HG03442 (cell line): Measurements from ENCODE around the gene MYO16.
"Not testable (repeated sequence)": the region's sequence is repeated elsewhere in the genome, so short reads cannot be mapped to it uniquely, and the experiment has no call there.

ENCODE experiments used
- ATAC-seq: cut with Tn5 transposase; IDR thresholded peaks from one replicate; pipeline ENCODE4 v1.9.1; 2021; ENCODE audit warnings: mild to moderate bottlenecking, moderate library complexity; ENCODE audit not compliant: unreplicated experiment

Gene MYO16

DNA sequence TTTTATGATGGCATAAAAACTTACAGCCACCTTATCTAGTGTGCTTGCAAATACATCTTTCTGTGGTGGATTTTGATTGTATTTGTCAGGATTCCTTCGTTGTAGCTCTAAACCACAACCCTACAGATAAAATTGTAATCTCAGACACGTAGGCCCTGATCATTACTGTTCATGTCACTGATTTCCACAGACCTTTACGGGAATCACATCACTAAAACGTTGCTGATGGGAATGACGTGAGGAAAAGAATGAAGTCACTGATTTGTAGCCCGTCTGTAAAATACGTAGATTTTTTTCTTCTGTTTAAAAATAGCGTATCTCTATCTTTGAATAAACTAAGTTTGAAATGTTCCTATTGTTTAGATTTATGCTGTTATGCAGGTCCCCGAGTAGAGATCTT lies 399.2 kb downstream of the MYO16 start:
- no peak for ATAC-seq

- no peak for ATAC-seq
Observed at GRCh38 chr13:109033090-109033489, 403.7 kb downstream of the MYO16 start.

DNA sequence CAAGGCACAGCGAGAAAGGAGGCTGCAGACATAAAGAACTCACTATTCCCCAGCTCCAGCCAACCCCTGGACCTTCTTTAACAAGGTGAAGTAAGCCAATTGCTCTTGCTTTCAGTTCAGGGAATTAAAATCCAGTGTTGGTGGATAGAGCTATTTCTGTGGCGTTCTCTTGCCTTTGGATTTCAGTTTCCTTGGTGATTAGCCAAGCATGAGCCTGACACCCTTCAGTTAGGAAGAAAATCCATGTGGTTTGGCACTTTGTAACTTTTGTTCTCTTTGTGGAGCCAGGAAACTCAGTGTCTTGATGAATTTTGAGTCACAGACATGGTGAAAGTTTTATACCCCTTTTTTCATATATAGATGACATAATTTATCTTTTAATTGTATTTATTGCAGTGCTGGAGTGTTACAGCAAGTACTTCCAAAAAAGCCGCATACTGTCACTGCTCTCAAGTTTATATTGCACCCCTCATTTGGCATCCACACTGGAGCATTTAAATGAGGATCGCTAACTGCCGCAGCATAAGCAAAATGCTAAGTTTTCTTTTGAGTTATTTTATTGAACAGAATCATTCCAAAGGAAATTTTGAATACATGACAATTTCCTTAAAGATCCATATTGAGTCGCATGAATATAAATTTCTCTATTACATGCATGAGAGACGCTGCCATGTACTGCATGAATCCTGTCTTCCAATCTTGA lies 406.8 kb downstream of the MYO16 start:
- no peak for ATAC-seq

DNA sequence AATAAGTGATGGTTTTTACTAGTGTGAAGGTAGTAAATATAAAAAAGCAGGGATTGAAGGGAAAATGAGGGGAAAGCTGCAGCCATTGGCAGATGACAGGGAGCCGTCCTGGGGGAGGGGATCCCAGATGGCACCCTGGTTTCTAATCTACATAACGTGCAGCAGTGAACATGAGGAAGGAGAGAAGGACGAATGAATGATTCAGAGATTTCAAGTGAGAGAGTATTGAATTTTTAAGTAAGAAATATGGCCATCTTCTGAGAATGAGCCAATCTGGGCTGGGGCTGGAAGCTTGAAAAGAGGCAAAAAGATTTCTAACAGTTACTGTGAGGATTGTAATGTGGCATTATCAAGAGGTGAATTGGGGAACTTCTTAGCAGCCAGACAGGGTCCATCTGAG lies 414.2 kb downstream of the MYO16 start:
- no peak for ATAC-seq

DNA sequence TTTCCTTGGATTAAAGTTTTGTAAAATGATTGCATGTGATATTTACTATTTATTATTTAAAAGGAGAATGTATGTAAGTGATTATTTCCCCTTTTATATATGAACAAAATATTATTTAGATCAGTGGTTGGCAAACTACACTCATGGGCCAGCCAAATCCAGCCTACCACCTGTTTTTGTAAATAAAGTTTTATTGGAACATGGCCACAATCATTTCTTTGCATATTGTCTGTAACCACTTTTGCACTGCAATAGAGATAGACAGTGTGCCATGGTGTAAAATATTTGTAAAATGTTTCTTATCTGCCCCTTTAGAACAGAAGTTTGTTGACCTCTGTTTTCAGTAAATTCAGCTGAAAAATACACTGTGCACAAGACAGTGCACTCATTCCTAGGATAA lies 426.4 kb downstream of the MYO16 start:
- no peak for ATAC-seq

GRCh38 chr13:109058087-109058486 lies 428.7 kb downstream of the MYO16 start:
- ATAC-seq = no peak

- no peak for ATAC-seq
Observed at GRCh38 chr13:109072505-109072904, 443.1 kb downstream of the MYO16 start.

- ATAC-seq = no peak
Observed at GRCh38 chr13:109074436-109074835, 445.0 kb downstream of the MYO16 start.

GRCh38 chr13:109074853-109075252 lies 445.4 kb downstream of the MYO16 start:
- ATAC-seq = no peak

GRCh38 chr13:109087916-109088623 lies 458.7 kb downstream of the MYO16 start:
- ATAC-seq = no peak

GRCh38 chr13:109088624-109088917 lies 459.2 kb downstream of the MYO16 start:
- no peak for ATAC-seq

DNA sequence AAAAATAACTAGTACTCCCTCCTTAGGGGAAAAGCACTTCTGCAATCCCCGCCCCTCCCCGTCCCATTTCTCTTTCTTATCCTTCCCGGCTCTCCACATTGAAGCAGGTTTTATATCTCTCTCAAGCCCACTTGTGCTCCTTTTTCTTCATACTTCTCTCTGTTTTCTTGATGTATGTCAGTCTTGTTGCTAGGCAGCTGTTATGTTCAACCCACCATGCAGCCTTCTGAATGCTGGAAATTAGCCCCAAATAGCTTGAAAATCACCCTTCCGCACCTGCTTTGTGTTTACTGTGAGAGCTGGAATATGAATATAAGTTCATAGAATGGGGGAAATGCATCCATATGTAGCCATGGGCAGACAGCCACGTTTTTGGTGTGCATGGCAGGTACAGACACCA lies 461.4 kb downstream of the MYO16 start:
- no peak for ATAC-seq

GRCh38 chr13:109091249-109091648 lies 461.8 kb downstream of the MYO16 start:
- ATAC-seq = no peak

GRCh38 chr13:109092186-109092585 lies 462.8 kb downstream of the MYO16 start:
- not testable (repeated sequence) for ATAC-seq

- no peak for ATAC-seq
Observed at GRCh38 chr13:109093998-109094397, 464.6 kb downstream of the MYO16 start.

GRCh38 chr13:109095126-109095525 lies 465.7 kb downstream of the MYO16 start:
- ATAC-seq = no peak

- no peak for ATAC-seq
Observed at GRCh38 chr13:109096101-109096500, 466.7 kb downstream of the MYO16 start.

DNA sequence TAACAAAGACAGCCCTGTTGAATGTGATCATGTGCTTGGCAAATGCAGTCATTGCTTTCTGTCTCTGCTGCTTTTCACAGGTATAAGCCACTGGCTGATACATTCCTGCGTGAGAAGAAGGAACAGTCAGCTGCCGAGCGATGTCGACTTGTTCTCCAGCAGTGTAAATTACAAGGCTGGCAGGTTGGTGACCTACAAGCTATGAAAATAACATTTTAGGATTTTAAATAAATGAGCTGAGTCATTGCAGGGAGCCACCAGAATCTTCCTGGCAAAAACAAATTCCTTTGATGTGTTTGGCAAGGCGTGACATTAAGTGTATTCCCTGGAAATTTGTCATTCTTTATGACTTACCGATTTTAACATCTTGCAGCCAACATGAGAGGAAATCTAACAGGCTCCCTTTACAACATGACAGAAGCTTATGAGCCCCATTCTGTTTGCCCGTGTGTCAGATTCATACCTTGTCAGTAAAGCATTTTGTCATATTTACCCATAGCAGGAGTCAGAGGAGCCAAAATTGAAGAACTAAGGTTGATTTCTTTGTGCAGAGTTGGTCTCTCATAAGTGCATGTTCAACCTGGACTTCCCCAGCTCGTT lies 471.4 kb downstream of the MYO16 start:
- ATAC-seq = peak; percentile 45

DNA sequence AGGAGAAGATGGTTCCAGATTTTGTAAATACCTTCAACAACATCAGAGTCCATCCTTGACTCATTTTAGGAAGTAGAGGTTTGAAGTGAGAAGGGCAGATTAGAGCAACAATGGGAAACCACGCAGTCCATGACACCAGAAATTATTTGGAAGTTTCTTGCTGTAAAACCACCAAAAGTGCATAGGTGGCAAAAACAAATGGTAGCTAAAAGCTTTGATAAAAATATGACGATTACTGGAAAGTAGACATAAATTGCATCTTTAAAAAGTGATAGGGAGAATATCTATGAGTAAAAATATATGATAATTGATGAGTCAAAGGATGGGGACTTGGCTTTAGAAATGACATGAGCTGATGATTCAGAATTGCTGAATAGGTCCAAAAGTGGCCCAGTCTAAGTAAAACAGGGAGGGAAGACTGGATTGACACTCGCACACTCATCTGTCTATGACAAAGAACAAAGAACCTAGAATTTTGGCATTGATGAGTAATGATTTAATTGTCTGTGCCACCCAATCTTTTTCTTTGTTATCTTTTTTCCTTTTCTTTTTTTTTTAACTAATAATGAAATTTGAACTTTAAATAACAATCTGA lies 472.2 kb downstream of the MYO16 start:
- ATAC-seq = peak; percentile 15

- ATAC-seq = no peak
Observed at GRCh38 chr13:109105899-109106298, 476.5 kb downstream of the MYO16 start.

- ATAC-seq = no peak
Observed at GRCh38 chr13:109110159-109110558, 480.7 kb downstream of the MYO16 start.

DNA sequence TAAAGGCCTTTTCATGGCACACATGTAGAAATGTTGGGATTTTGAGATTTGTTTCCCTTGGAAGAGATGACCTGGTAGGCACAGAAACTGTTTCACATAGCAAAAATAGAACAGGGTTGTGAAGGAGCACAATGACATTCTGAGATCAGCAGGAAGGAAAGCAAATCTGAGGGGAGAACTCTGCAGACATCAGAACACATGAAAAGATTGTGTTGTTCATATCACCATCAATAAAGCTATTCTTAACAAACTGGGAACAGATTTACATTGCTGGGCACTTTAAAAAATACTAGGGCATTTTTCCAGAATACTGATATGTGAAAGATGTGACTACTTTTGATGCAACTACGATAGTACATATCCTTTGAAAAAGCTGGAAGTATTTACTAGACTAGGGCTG lies 481.7 kb downstream of the MYO16 start:
- no peak for ATAC-seq
